AG10803 (cell line): Measurements from ENCODE around the gene VEZT.
"Not testable (repeated sequence)": the region's sequence is repeated elsewhere in the genome, so short reads cannot be mapped to it uniquely, and the experiment has no call there.

Experiments
- DNase-seq: peaks from one replicate; pipeline ENCODE4 v3.0.0; 2010; ENCODE audit warnings: low read depth
- H3K4me3 ChIP-seq: 2 replicates; pipeline ENCODE4 v1.5.1; 2011; ENCODE audit warnings: mild to moderate bottlenecking, low read length, control low read depth
- TF ChIP-seq, protein P1 (sequence below): conservative IDR thresholded peaks from 2 replicates; pipeline ENCODE4 v1.5.1; 2011; ENCODE audit warnings: mild to moderate bottlenecking, low read length, control low read depth, inconsistent platforms

The VEZT gene

DNA sequence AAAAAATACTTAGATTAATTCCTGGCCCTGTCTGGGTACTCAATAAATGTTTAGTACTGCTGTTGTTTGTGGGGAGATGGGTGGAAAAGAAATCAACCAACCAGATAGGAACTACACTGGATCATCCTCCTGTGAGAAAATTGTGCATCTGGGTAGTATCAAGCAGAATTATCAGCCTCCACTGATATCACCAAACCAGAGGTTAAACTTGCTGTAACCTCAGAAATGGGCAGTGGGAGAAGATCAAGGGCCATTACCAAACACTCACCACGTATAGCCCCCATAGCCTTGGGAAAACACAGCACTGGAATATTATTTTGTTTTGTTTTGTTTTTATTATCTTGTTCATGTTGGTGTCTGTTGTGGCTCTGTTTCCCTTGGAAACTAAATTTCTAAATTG is 19.7 kb downstream of the VEZT start:
- no peak overlapping the region for H3K4me3 ChIP-seq
- TF ChIP-seq, protein P1, sequence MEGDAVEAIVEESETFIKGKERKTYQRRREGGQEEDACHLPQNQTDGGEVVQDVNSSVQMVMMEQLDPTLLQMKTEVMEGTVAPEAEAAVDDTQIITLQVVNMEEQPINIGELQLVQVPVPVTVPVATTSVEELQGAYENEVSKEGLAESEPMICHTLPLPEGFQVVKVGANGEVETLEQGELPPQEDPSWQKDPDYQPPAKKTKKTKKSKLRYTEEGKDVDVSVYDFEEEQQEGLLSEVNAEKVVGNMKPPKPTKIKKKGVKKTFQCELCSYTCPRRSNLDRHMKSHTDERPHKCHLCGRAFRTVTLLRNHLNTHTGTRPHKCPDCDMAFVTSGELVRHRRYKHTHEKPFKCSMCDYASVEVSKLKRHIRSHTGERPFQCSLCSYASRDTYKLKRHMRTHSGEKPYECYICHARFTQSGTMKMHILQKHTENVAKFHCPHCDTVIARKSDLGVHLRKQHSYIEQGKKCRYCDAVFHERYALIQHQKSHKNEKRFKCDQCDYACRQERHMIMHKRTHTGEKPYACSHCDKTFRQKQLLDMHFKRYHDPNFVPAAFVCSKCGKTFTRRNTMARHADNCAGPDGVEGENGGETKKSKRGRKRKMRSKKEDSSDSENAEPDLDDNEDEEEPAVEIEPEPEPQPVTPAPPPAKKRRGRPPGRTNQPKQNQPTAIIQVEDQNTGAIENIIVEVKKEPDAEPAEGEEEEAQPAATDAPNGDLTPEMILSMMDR, result no peak
- DNase-seq, result no peak

DNA sequence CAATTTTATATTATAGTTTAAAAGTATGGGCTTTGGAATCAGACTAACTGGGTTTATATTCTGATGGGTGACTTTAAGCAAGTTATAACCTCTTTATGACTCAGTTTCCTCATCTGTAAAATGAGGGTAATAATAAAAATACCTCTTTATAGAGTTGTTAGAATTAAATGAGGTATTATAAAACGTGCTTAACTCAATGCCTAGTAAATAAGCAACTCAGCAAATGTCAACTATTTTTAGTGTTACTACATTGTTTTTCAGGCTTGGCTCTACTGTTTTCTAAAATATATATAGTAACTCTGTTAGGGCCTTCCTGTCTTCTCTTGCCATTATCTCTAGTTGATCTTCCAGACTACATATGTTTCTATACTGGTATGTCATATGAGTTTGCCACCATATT is 20.5 kb downstream of the VEZT start:
- H3K4me3 ChIP-seq, result no peak overlapping the region
- no peak for DNase-seq
- TF ChIP-seq, protein P1, result no peak

DNA sequence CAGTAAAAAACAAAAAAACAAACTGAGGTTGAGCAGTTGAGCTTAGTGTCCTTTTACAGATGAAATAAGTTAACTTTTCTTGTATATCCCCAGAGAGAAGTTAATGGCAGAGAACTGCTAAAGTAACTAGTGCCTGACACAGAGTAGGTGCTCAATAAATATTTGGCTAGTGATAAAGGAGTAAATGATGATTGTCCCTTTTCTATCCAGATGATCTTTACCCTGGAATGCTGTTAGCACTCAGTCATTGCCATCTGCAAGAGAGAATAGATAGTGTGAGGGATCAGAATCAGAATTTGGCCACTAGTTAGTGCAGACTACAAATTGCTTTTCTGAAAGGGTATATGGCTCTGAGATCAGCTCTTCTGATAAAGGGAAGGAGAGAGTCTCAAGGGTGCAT is 21.6 kb downstream of the VEZT start:
- TF ChIP-seq, protein P1, result no peak
- no peak for DNase-seq
- H3K4me3 ChIP-seq, result no peak overlapping the region

DNA sequence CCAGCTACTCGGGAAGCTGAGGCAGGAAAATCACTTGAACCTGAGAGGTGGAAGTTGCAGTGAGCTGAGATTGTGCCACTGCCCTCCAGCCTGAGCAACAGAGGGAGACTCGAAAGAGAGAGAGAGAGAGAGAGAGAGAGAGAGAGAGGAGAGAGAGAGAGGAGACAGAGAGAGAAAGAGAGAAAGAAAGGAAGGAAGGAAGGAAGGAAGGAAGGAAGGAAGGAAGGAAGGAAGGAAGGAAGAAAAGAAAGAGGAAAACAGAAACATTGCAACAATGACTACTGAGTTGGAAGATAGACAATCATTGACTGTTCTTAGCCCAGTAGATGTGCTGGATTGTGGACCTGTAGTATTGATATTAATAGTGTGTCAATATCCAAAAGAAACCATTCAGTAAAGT is 22.2 kb downstream of the VEZT start:
- not testable (repeated sequence) for H3K4me3 ChIP-seq, DNase-seq

DNA sequence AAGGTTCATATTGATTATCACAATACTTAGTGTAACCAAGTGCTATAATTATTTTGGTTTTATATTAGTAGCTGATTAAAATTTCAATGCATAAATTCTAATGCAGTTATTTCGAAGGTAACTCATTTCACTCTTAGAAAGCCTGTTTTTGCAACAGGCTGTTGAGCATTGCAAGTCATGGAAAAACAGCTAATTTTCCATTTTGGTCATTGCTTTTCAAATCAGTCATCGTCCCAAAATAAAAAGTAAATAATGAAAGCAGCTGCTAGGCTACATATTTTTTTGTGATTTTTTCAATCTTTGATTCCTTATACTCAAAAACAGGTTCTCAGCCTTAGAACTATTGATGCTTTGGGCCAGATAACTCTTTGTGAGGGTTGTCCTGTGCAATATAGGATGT is 22.9 kb downstream of the VEZT start:
- TF ChIP-seq, protein P1, result no peak
- no peak for DNase-seq
- no peak overlapping the region for H3K4me3 ChIP-seq

DNA sequence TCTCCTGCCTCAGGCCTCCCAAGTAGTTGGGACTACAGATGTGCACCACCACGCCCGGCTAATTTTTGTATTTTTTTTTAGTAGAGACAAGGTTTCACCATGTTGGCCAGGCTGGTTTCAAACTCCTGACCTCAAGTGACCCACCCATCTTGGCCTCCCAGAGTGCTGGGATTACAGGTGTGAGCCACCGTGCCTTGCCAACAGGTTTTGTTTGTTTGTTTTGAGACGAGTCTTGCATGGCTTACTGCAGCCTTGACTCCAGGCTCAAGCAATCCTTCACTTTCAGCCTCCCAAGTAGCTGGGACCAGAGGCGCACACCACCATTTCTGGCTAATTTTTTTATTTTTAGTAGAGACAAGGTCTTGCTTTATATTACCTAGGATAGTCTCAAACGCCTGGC is 23.5 kb downstream of the VEZT start:
- DNase-seq, H3K4me3 ChIP-seq: not testable (repeated sequence)

DNA sequence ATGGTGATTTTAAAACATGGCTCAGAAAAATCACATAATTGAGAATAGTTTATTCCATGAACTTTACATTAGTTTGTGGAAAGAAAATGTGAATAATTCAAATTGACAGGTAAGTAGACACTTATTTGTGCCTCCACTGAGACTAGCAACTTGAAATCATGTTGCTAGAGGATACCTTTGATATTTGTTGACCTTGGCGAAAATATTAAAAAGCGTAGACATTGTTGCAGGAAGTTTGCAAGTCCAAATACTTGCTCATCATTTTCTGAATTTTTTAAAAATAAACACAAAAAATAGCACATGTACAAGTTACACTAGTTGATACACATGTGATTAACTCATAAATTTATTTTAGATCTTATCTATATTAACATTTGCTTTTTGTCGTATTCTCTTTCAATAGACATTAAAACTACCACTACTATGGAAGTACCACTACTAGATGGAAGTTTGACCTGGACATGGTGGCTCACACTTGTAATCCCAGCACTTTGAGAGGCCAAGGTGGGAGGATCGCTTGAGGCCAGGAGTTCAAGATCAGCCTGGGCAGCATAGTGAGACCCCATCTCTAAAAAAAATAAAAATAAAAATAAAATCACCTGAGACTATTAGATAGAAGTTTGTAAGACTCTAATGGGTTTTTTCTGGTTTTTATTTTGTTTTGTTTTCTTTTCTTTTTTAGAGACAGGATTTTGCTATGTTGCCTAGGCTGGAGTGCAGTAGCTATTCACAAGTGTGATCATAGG is 24.3 kb downstream of the VEZT start:
- no peak for DNase-seq
- TF ChIP-seq, protein P1, result no peak
- H3K4me3 ChIP-seq, result no peak overlapping the region

DNA sequence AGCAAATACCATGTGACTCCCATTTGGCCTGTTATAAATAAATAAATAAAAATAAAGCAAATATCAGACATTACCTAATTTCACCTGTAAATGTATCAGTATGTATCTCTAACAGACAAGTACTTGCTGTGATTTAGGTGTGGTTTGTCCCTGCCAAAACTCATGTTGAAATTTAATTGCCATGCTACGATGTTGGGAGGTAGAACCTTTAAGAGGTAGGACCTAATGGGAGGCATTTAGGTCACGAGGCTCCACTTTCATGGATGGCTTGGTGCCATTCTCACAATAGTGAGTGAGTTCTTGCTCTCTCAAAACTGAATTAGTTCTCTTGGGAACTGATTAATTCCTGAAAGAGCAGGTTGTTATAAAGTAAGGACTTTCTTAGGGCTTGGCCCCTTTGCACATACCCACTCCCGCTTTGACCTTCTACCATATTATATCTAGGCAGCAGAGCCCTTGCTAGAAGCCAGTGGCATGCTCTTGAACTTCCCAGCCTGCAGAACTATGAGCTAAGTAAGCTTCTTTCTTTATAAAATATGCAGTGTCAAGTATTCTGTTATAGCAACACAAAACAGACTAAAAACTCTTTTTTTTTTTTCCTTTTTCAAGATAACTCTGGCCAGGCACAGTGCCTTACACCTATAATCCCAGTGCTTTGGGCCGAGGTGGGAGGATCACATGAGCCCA is 26.0 kb downstream of the VEZT start:
- H3K4me3 ChIP-seq, result no peak overlapping the region
- DNase-seq, result no peak
- TF ChIP-seq, protein P1, result no peak
